Endothelial cell of umbilical vein (primary cell): ENCODE data around the gene SLC35F5.
"Not testable (repeated sequence)": the region's sequence is repeated elsewhere in the genome, so short reads cannot be mapped to it uniquely, and the experiment has no call there.

Source experiments
- CTCF ChIP-seq, 2 donors: IDR thresholded peaks; 1 replicate in 1 of 2; 2 replicates in 1 of 2; pipeline ENCODE4 v1.5.1; 2011; ENCODE audit warnings: low read length in 2 of 2, mild to moderate bottlenecking in 2 of 2, moderate library complexity in 2 of 2, control low read depth in 1 of 2, inconsistent platforms in 1 of 2, low read depth in 1 of 2; ENCODE audit not compliant: insufficient read depth in 1 of 2; ENCODE audit errors: extremely low read depth in 1 of 2
- FOS ChIP-seq: IDR thresholded peaks from 2 replicates; pipeline ENCODE4 v1.6.1; 2011; ENCODE audit warnings: mild to moderate bottlenecking, low read length, moderate library complexity, borderline replicate concordance; ENCODE audit not compliant: insufficient read depth
- GATA2 ChIP-seq: IDR thresholded peaks from 2 replicates; pipeline ENCODE4 v1.7.0; 2011; ENCODE audit warnings: low read depth, mild to moderate bottlenecking, moderate library complexity, mixed read lengths, low read length; ENCODE audit not compliant: insufficient read length, insufficient read depth
- JUN ChIP-seq: IDR thresholded peaks from 2 replicates; pipeline ENCODE4 v1.6.1; 2011; ENCODE audit warnings: borderline replicate concordance, low read depth; ENCODE audit not compliant: insufficient read length, insufficient read depth
- MYC ChIP-seq: IDR thresholded peaks from one replicate; pipeline ENCODE4 v1.6.1; 2011; ENCODE audit warnings: mild to moderate bottlenecking, low read depth, low read length
- POLR2A ChIP-seq: IDR thresholded peaks from 2 replicates; pipeline ENCODE4 v1.6.1; 2012; ENCODE audit warnings: low read depth, mild to moderate bottlenecking, control low read depth, low read length
- TF ChIP-seq, protein P1 (sequence below): IDR thresholded peaks from 2 replicates; pipeline ENCODE4 v1.6.1; 2011; ENCODE audit not compliant: insufficient read depth, insufficient read length

DNA sequence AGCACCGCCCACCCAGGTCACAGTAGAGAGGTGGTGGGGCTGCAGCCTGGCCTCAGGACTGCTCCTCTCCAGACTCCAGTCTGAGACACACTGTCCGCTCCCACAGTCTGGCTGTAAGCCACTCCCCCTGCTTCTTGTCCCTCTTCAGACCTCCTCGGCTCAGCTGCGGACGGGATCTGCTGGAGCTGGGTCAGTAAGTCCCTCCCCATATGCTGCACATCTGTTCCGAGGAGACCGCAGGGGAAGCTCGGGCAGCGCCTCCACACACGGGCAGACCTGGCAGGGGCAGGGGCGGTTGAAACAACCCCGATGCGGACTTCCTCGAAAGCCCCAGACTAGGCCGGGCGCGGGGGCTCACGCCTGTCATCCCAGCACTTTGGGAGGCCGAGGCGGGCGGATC is 87.4 kb downstream of the SLC35F5 start:
- TF ChIP-seq GATA2; CTCF (IDR thresholded peaks at IDR 0.05; ENCODE audit: extremely low read depth in 1 of 2, insufficient read depth in 1 of 2, low read depth in 1 of 2, low read length in 2 of 2); POLR2A; MYC; JUN; FOS: not testable (repeated sequence)
- TF ChIP-seq, protein P1, sequence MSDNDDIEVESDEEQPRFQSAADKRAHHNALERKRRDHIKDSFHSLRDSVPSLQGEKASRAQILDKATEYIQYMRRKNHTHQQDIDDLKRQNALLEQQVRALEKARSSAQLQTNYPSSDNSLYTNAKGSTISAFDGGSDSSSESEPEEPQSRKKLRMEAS, result not testable (repeated sequence)
